Nephron progenitor cell (in vitro differentiated cells): ENCODE results near the gene TACC3.
A peak's percentile ranks its signal among the peaks of the same experiment; 100 is the strongest.

Experiments used
- DNase-seq: peaks from one replicate; pipeline ENCODE4 v3.0.0; 2021
- H3K27ac Mint-ChIP-seq: 2 replicates; pipeline ENCODE4 v1.8.0; 2021; ENCODE audit warnings: mild to moderate bottlenecking, moderate library complexity, mixed read lengths
- H3K27me3 Mint-ChIP-seq: 2 replicates; pipeline ENCODE4 v1.8.0; 2021; ENCODE audit warnings: mild to moderate bottlenecking, low read depth, mixed read lengths; ENCODE audit not compliant: poor library complexity
- H3K36me3 Mint-ChIP-seq: 2 replicates; pipeline ENCODE4 v1.8.0; 2021; ENCODE audit warnings: low read depth, mixed read lengths
- H3K4me1 Mint-ChIP-seq: 2 replicates; pipeline ENCODE4 v1.8.0; 2021; ENCODE audit warnings: mixed read lengths
- H3K4me3 Mint-ChIP-seq: 2 replicates; pipeline ENCODE4 v1.8.0; 2021; ENCODE audit warnings: mild to moderate bottlenecking, moderate library complexity, mixed read lengths
- H3K9me3 Mint-ChIP-seq: 2 replicates; pipeline ENCODE4 v1.8.0; 2021; ENCODE audit warnings: mild to moderate bottlenecking, moderate library complexity, mixed read lengths
- CTCF ChIP-seq: fragments of 200-600 bp; sonication (generic); IDR thresholded peaks from 2 replicates; pipeline ENCODE4 v1.5.0; 2021; ENCODE audit warnings: antibody characterized with exemption

TACC3 gene

GRCh38 chr4:1676605-1677525, 44.5 kb upstream of the TACC3 start:
- TF ChIP-seq CTCF: no peak
- H3K27me3 Mint-ChIP-seq: peaks cover 26% of the 10 kb centered on the region
- no peak for DNase-seq
- peak overlapping the region; percentile 18 for H3K4me3 Mint-ChIP-seq
- peaks cover 42% of the 10 kb centered on the region for H3K4me1 Mint-ChIP-seq
- no peak overlapping the region for H3K27ac Mint-ChIP-seq
- H3K36me3 Mint-ChIP-seq: peaks cover 6% of the 10 kb centered on the region
- peaks cover 11% of the 10 kb centered on the region for H3K9me3 Mint-ChIP-seq

GRCh38 chr4:1678244-1678643, 43.1 kb upstream of the TACC3 start:
- no peak for DNase-seq
- no peak overlapping the region for H3K4me3 Mint-ChIP-seq
- TF ChIP-seq CTCF: no peak
- peaks cover 40% of the 10 kb centered on the region for H3K27me3 Mint-ChIP-seq
- H3K36me3 Mint-ChIP-seq: peaks cover 6% of the 10 kb centered on the region
- peaks cover 49% of the 10 kb centered on the region for H3K4me1 Mint-ChIP-seq
- peaks cover 15% of the 10 kb centered on the region for H3K9me3 Mint-ChIP-seq
- H3K27ac Mint-ChIP-seq: peak overlapping the region; percentile 42

DNA sequence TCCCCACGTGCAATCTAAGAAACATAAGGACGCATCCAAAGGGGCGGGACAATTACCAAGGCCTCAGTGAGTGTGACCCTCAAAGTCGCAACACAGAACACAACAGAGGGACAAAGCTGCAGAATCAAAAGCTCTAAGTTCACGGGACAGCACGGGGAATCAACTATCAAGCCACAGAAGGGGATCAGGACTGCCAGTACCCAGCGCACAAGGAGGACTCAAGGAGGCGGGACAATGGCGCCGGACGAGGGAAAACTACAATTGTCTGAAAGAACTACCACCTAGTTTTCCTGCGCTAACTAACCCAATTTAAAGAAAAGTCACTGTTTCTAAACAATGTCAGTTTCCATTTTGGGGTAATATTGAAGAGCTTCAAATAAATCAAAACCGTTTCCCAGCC, 38.5 kb upstream of the TACC3 start:
- Mint-ChIP-seq H3K4me1 (peaks cover 19% of the 10 kb centered on the region), H3K36me3 (peaks cover 6% of the 10 kb centered on the region), H3K27ac (no peak overlapping the region), H3K4me3 (peak overlapping the region; percentile 81), H3K27me3 (peaks cover 40% of the 10 kb centered on the region), H3K9me3 (peaks cover 15% of the 10 kb centered on the region)
- no peak for TF ChIP-seq CTCF
- DNase-seq: no peak

DNA sequence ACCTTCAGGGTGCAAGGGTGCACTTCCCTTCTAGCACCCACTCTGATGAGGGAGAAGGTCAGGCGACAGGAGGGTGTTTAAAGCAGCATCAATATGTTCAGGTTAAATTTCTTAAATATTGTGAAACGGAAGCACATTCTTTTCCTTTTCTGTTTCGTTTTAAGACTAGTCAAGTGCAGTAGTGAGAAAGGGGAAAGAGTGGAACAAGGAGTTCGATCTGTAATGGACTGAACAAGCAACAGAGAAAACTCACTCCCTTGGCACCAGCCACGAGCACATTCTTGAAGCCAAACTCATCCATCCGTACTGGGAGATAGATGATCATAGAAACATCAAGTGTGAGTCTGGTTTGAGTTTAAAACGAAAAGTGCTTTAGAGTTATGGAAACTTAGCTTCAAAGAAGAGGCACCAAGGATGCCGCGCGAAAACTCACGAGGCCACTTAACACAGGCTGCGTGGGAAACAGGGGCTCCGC, 38.0 kb upstream of the TACC3 start:
- Mint-ChIP-seq H3K4me1 (peaks cover 15% of the 10 kb centered on the region), H3K9me3 (peaks cover 15% of the 10 kb centered on the region), H3K27ac (no peak overlapping the region), H3K27me3 (peaks cover 40% of the 10 kb centered on the region), H3K4me3 (peak overlapping the region; percentile 81), H3K36me3 (peaks cover 6% of the 10 kb centered on the region)
- no peak for TF ChIP-seq CTCF
- no peak for DNase-seq

GRCh38 chr4:1683736-1684505, 37.4 kb upstream of the TACC3 start, which contains the start of gene FAM53A:
Gene FAM53A (minus strand): TSS chr4:1684313. CDS start chr4:1668741, 15,572 bp downstream.
- Mint-ChIP-seq H3K9me3 (peaks cover 15% of the 10 kb centered on the region), H3K27ac (no peak within 1 kb of the TSS), H3K4me1 (peaks cover 11% of the 10 kb centered on the region), H3K36me3 (peaks cover 6% of the 10 kb centered on the region), H3K4me3 (peak within 1 kb of the TSS; percentile 81), H3K27me3 (peaks cover 40% of the 10 kb centered on the region)
- no peak for TF ChIP-seq CTCF
- DNase-seq: no peak
